ENCODE data around the gene BORCS8. TPM values are rescaled to one million over a fixed set of nuclear protein-coding genes. Genes with fewer than 3 reads are reported as not detected.

BORCS8 gene
- total and polyA plus RNA-seq, 5 donors = 27.5 to 33.2 (median 30.3) TPM

DNA sequence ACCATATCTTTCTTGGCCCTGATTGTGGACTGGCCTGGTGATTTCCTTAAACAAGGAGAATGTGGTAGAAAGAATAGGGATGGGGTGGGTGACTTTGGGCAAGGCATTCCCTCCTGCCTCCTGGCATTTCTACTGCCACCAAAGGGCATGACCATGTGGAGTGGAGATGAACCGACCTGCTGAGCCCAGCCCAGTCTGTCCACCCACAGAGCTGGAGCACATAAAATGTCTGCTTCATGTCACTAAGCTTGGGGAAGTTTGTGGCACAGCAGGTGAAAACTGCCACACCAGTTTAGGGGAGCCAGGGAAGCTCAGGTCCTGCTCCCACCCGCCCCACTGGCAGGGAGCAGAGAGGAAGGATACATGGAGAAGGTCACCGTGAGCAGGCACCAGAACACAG lies 60.0 kb downstream of the BORCS8 start:
- intact Hi-C loops (cut with DNase I) = loop anchor here in 1 of 4 donors (10.0 kb wide), 1 partner anchor 67 kb away; the partner anchor contains the start of gene SLC25A42
- Histone ChIP-seq H3K4me3 (ENCODE audit: low read length) (no peak overlapping the region), H3K27me3 (ENCODE audit: control insufficient read depth, insufficient read depth) (no peaks in the 10 kb centered on the region), H3K27ac (ENCODE audit: low read length) (no peak overlapping the region), H3K9me3 (ENCODE audit: control insufficient read depth, low read length) (no peaks in the 10 kb centered on the region), H3K4me1 (ENCODE audit: control insufficient read depth, insufficient read depth, low read length) (no peaks in the 10 kb centered on the region)
- no peak for ATAC-seq
- 97% methylated on average over 3 of the region's 3 CpGs for WGBS
- no peak for DNase-seq

Other genes with a start within 250 kb of the BORCS8 start
- 10 to 100 TPM; 50.3 to 77.7 (median 71.0) TPM for gene SUGP2, start 158.6 kb downstream of the BORCS8 start, total RNA-seq
- 48.3 TPM for gene SUGP2, start 158.6 kb downstream of the BORCS8 start, polyA plus RNA-seq
- 10 to 100 TPM; 12.1 to 14.7 (median 13.8) TPM for gene ARMC6, start 158.5 kb downstream of the BORCS8 start, total RNA-seq
- gene ARMC6, start 158.5 kb downstream of the BORCS8 start, polyA plus RNA-seq = 16.7 TPM
- 10 to 100 TPM; 13.4 to 18.7 (median 13.7) TPM for gene SLC25A42, start 128.2 kb downstream of the BORCS8 start, total RNA-seq
- gene SLC25A42, start 128.2 kb downstream of the BORCS8 start, polyA plus RNA-seq = 15.7 TPM
- gene TMEM161A, start 53.7 kb downstream of the BORCS8 start, total RNA-seq = 10 to 100 TPM; 14.0 to 27.0 (median 21.0) TPM
- gene TMEM161A, start 53.7 kb downstream of the BORCS8 start, polyA plus RNA-seq = 19.5 TPM
- gene MEF2B, start 21.9 kb downstream of the BORCS8 start, total RNA-seq = 1 to 10 TPM in 1 of 4 donors, under 1 TPM in 3; 0.42 to 1.1 (median 0.47) TPM
- 0.23 TPM for gene MEF2B, start 21.9 kb downstream of the BORCS8 start, polyA plus RNA-seq
- gene RFXANK, start 106 bp upstream of the BORCS8 start, total RNA-seq = 10 to 100 TPM; 35.2 to 46.1 (median 44.7) TPM
- 55.0 TPM for gene RFXANK, start 106 bp upstream of the BORCS8 start, polyA plus RNA-seq
- 1 to 10 TPM; 6.4 to 10.0 (median 6.7) TPM for gene NR2C2AP, start 11.3 kb upstream of the BORCS8 start, total RNA-seq
- 8.1 TPM for gene NR2C2AP, start 11.3 kb upstream of the BORCS8 start, polyA plus RNA-seq
- gene NCAN, start 19.8 kb upstream of the BORCS8 start, total RNA-seq = not detected
- not detected for gene NCAN, start 19.8 kb upstream of the BORCS8 start, polyA plus RNA-seq
- gene TM6SF2, start 81.1 kb upstream of the BORCS8 start, total RNA-seq = 1 to 10 TPM in 1 of 4 donors, under 1 TPM in 3; 0.48 to 1.3 (median 0.90) TPM
- 0.34 TPM for gene TM6SF2, start 81.1 kb upstream of the BORCS8 start, polyA plus RNA-seq
- gene SUGP1, start 128.4 kb upstream of the BORCS8 start, total RNA-seq = 10 to 100 TPM; 34.8 to 44.9 (median 41.5) TPM
- gene SUGP1, start 128.4 kb upstream of the BORCS8 start, polyA plus RNA-seq = 27.4 TPM
- gene MAU2, start 128.7 kb upstream of the BORCS8 start, total RNA-seq = 10 to 100 TPM; 26.5 to 36.2 (median 32.2) TPM
- gene MAU2, start 128.7 kb upstream of the BORCS8 start, polyA plus RNA-seq = 20.5 TPM
- gene GATAD2A, start 213.5 kb upstream of the BORCS8 start, total RNA-seq = 10 to 100 TPM; 31.4 to 53.9 (median 36.0) TPM
- 12.2 TPM for gene GATAD2A, start 213.5 kb upstream of the BORCS8 start, polyA plus RNA-seq